Measurements from ENCODE around the gene CDT1.

CDT1 gene

DNA sequence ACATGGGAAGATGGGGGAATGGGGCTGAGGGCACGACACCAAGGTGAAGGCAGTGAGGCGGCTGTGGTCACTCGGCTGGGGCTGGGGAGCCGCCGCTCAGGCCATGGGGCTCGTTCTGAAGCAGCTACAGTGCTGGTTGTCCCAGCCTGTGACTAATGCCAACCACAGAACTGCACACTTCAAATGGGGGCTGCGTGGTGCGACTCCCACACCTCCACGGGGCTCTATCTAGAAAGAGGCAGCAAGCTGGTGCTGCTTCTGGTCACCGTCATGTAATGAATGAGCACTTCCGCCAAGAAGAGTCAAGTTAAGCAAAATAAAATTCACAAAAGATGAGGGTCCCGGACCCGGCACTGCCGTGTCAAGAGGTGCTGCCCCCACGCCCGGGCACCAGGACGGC, 33.2 kb downstream of the CDT1 start:
- DNase-seq (ENCODE audit: low spot score): no peak

DNA sequence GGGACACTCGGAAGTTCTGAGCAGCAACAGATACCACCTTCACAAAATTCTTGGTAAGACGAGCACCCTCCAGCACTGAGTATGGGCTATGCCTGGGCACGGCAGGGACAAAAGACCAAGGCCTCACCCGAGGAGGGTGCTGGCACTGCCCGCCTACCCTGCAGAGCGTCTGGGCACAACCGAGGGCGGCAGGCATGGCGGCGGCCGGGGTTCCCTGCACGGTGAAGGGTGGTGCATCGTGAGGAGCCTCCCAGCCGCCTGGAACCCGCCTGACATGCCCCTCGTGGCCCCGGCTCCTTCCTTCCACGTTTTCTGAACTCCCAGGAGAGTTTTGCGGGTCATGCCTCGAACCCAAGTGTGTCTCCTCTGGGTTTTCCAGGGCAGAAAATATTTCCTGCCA, 34.2 kb downstream of the CDT1 start:
- no peak for DNase-seq (ENCODE audit: low spot score)

DNA sequence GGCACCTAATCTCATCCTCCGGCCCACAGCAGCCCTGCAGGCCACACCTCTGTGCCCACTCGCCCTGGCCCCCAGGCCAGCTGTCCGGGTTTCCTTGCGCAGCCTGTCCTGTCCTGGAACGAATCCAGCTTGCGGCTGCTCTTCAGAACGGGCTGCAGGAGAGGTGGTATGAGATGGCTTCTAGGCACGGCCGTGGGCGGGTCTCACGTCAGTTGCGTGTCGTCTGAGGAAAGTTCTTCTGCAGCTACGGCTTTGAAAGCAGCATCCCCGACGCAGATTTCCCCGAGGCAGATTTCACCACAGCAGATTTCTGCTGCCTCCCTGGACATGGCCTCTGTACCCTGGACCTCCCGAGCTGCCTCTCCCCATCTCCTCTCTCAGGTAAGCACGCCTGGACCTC, 35.0 kb downstream of the CDT1 start:
- DNase-seq (ENCODE audit: low spot score): no peak

DNA sequence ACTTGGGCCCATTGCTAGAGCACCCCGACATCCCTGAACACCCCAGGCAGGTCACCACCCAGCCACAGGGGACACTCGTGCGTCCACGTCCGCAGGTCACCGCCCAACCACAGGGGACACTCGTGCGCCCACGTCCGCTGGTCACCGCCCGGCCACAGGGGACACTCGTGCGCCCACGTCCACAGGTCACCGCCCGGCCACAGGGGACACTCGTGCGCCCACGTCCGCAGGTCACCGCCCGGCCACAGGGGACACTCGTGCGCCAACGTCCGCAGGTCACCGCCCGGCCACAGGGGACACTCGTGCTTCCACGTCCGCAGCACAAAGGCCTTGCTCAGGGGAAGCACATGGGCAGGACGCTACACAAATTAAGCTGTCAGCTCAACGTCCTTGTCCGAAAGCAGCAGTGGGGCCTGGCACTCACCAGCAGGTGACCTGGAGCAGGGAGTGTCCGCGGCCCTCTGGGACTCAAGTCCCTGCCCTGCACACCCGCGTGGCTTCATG, 35.5 kb downstream of the CDT1 start:
- no peak for DNase-seq (ENCODE audit: low spot score)

DNA sequence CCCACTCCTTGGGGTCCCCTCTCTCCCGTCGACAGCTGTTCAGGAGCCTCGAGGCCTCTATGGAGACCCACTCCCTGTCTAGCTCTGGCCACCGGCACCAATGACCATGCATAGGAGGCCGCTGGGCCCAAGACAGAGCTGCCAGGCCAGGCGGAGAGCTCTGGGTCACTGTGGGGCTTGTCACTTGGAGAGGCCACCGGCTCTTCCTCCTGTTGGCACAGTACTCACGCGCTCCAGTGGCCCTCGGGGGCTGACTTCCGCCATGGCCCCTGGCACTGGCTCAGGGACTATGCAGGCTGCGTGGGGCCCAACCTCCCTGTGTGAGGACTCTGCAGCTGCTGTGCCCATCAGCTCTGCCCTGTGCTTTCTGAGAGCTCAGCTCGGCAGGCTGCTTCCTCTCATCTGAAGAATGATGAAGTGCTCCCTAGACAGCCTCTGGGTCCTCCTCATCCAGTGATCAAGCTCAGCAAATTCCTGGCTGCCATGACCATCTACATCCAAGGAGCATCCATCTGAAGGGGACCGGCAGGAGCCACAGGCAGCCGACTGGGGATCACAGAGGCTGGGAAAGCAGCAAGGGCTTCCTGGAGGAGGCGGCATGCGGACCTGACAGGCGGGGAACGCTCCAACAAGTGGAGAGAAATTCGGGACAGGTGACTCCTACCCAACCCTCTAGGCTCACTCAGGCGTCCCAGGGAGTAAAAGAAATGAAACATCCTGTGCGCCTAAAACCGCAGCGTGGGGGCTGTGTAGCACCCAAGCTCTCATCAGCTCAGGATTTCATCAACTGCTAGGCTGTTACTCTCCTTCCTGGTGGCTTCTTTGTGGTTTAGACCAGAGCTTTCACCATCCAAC, 36.4 kb downstream of the CDT1 start:
- no peak for DNase-seq (ENCODE audit: low spot score)

DNA sequence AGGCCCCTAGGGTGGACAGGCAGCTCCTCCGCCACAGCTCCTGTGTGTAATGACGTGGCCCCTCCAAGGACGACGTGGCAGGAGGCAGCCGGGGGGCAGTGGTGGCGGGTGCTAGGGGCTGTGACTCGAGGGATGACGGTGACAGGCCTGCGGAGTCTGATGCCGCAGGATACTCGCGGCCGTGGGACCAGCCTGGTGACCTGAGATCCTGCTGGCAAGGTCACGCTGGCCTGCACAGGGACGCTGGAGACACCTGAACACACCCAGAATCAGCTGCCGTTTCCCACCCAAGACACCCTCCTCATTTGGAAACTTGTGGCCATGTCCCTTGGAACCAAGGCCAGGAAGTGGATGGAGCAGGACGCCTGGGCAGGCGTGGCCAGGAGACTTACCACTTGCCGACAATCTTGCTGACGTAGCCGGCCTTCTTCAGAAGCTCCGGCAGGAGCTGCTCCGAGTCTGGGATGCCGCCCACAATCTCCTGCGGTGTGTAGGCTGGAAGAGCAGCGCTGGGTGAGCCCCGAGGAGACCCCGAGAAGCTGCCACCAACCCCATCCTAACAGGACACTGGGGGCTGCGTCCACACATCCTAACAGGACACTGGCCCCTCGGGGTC, 37.1 kb downstream of the CDT1 start:
- no peak for DNase-seq (ENCODE audit: low spot score)

DNA sequence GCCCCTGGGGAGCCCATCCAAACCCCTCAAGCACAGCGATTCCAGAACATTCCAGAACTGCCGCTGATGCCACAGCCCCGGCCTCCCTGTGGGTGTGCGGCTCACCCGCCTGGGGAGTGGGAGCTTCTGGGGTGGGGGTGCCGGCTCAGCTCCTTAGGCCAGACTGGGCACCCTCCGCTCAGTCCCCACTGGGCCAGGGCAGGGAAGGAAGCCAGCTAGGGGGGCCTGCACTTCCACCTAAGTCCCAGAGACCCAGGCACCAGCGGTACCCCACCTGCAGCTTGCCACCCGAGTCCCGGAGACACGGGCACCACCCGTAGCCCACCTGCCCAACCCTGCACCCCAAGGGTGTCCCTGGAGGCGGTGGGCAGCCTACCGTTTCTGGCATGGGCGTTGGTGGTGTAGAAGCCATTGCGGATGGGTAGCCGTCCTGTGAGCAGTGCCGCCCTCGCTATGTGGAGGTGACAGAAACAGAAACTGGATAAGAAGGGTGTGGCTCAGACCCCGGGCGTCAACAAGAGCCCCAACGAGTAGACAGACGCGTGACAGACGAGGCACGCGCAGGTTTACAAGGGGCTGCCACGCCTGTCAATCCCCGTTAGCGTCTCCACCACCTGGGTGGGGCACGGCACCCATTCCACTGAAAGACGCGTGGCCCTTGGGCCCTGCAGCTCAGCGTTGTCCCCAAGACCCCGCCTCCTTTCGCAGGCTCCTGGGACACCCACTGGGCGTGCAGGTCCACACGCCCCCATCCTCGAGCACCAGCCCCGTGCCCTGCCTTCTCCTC, 38.1 kb downstream of the CDT1 start:
- DNase-seq (ENCODE audit: low spot score): no peak

DNA sequence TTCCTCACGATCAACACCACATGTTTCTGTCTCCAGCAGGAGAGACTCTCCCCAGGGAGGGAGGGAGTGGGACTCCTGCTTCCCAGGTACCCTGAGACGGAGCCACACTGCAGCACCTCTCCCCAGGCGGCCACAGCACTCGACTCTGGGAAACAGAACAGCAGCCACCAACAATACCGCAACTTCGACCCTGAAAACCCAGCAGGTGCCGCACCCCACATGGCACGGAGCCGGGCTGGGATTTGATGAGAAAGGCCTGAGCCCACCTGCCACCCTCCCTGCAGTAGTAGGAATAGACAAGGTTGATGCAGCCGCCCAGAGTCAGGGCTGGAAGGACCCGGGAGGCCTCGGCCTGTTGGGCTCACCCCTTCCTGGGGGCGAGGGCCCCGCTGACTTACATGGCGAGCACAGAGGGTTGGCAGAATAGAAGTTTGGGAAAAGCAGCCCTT, 38.7 kb downstream of the CDT1 start:
- no peak for DNase-seq (ENCODE audit: low spot score)

DNA sequence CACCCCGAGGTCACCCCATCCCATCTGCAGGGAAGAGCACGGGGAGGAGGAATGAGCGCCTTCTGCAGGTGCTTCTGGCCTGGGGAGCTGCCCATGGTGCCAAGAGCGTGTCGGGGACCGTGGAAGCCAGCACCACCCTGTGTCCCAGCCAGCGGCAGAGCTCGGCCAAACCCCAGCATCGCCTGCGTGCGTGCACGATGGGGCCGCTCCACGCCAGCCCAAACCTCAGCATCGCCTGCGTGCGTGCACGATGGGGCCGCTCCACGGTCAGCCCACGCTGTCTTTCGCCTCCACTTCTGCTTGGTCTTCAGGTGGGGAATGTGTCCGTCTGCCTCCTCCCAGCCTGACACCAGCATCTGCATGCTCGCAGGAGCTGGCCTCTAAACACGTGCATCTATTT, 39.2 kb downstream of the CDT1 start:
- no peak for DNase-seq (ENCODE audit: low spot score)

DNA sequence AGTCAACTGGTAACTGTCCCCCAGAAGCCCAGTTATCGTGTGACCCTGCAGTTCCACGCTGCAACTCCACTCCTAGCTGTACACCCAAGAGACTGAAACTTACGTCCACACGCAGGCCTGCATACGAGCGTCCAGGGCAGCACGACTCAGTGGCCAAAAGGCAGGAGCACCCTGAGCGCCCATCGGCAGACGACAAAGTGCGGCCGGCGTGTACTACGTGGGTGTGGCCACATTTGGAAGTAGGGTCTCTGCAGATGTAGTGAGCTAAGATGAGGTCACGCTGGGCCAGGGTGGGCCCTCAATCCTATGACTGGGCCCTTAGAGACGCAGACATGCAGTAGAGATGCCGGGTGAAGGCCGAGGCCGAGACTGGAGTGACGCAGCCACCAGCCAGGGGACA, 39.7 kb downstream of the CDT1 start:
- no peak for DNase-seq (ENCODE audit: low spot score)

DNA sequence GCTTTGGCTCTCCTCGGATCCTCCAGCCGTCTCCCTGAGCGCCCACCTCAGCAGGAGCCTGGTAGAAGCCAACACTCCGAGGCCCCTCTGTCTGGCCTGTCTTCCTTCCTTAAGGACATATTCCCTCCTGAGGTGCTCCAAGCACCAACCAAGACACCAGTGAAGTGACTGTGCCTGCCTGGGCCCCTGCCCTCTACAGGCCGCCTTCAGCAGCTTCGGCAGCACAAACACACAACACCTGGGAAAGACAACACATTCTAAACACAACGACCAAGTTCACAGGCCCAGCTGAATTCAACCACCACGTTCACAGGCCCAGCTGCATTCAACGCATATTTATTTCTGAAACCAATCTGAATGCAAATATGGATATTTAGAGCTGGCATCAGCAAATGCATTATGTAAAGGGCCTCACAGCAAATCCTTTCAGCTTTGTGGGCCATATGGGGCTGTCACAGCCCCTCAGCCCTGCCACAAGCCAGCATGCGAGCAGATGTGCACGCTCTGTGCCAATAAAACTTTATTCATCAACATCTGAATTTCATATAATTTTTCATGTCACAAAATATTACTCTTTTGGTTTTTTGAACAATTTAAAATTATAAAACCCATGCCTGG, 40.9 kb downstream of the CDT1 start:
- no peak for DNase-seq (ENCODE audit: low spot score)

DNA sequence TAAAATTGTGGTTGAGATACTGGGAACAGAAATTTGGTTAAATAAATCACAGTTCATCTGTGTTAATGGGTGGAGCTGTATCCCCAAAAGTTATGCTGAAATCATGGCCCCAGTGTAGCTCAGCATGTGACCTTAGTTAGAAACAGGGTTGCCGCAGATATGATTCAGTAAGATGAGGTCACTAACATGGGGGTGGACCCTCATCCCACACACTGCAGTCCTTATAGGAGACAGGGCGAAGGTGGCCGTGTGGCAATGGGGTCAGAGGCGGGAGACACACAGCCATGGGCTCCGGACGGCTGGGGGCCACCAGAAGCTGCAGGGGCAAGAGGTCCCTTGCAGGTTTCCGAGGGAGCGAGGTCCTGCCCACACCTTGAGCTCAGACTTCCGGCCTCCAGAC, 42.5 kb downstream of the CDT1 start:
- no peak for DNase-seq (ENCODE audit: low spot score)

DNA sequence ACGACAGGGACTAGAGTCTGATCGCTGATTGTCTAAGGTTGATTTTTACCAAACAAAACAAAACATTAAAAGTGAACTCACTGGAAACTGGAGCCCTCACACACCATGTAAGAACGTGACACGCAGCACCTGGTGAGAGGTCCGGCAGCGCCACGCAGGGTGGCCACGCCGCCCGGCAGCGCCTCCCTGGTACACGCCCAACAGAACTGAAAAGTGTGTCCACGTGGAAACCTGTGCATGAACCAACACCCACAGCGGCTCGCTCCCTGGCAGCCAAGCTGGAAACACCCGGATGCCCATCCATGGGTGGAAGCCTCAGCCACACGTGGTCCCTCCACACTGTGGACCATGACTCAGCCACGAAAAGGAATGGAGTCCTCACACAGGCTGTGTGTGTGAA, 44.1 kb downstream of the CDT1 start:
- no peak for DNase-seq (ENCODE audit: low spot score)

DNA sequence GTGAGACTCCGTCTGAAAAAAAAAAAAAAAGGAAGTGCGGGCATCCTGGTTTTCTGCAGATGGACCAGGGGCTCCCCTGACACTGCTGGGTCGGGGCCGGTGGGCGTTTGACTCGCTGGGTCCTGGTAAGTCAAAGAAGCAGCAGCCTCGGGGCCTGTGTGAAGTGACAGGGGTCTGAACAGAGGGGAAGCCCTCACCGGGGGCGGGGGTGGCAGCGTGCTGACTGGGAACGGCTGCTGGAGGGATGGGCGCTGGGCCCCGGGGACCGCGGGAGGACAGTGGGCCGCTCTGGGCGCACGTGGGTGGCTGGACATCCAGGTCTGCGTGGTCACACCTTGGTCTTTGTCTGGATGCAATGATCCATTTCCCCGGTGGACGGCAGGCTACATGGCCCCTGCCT, 45.0 kb downstream of the CDT1 start:
- DNase-seq (ENCODE audit: low spot score): no peak

DNA sequence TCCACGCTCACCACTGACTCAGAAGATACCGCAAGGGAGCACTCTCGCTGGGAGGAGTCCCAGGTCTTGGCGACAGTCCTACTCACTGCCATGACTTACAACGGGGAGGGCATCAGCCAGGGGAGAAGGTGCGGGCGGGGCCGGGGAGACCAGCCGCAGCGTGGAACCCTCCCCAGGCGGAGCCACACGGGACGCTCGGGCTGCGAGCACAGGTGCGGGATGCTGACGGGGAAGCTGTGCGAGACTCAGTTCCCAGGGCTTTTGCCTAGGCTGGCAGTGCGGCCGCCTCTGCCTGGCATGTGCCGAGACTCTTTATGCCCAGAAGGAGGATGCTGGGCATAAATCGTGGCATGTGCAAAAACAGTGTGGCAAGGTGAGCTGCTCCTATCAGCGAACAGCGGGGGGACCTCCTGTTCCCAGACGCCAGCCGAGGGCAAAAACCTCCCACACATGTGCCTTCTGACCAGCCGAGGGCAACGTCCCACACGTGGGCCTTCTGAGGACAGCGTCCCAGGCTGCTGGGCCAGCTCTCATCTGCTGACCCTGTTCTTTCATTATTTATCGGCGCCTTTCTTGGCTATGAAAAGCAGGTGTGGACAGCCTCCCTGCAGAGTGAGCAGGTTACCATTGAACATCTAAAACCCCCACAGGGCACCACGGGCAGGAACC, 47.1 kb downstream of the CDT1 start:
- DNase-seq (ENCODE audit: low spot score): no peak

DNA sequence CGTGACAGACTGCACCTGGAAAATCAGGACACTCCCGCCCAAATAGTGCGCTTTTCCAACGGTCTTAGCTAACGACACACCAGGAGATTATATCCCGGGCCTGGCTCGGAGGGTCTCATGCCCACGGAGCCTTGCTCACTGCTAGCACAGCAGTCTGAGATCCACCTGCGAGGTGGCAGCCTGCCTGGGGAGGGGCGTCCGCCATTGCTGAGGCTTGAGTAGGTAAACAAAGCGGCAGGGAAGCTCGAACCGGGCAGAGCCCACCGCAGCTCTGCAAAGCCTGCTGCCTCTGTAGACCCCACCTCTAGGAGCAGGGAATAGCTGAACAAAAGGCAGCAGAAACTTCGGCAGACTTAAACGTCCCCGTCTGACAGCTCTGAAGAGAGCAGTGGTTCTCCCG, 48.0 kb downstream of the CDT1 start:
- DNase-seq (ENCODE audit: low spot score): no peak

DNA sequence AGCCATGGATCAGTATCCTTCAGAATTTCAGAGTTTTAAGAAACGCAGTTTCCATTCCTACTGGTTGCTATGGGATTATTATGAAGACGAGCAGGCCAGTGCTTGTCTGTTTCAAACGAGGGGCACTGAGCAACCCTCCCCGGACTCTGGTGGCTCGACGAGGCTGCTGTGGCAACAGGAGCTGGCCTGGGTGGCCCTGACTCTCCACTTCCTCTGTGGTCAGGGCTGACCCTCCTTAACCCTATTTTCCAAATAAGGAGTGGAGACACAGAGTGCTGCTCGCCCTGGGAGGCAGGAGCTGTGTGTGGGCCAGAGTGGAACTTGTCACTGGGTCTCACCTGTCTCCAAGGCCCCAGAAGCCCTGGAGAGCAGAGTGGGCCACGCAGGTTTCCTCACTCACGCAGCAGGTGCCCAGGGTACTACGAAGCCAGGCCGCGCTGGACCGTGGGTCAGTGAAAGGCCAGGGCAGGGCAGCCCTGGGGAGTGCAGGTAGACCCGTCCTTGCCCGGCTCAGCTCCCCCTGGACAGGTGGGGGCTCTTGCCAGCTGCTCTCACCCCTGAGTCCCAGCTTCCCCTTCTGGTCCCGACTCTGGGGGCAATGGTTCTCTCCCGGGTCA, 49.8 kb downstream of the CDT1 start:
- DNase-seq (ENCODE audit: low spot score): no peak

DNA sequence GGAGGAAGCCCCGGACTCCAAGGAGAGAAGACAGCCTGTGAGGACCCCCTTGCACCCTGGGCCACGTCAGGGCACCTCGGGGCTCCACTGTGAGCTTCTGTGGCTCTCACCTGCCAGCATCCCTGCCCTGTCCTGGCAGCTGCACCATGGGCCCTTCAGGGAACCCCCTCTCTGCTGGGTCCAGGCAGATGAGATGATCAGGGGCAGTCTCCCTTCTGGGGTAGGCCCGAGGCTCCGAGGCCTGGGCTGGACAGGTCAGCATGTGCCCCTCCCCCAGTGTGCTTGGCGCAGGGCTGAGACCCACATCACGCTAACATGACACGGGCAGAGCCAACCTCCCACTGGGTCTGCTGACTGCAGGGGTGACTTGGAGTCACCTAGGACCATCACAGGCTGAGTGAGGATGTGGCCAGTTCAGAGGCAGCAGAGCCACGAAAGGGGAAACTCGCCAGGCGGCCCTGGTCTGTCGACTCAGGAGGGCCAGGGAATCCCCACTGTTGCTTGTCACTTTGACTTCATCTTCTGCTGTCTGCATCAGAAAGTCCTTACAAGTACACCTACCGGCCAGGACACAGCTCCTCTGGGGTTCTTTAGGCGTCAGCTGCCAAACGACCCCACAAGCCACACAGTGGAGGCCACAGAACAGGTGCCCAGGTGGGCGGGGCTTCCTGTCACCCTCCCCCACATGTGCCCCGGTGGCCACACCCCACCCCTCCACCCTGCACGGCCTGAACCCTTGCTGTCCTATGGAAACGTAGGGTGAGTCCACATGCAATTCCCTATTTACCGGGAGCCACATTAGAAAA, 50.9 kb downstream of the CDT1 start:
- DNase-seq (ENCODE audit: low spot score): peak; percentile 7

DNA sequence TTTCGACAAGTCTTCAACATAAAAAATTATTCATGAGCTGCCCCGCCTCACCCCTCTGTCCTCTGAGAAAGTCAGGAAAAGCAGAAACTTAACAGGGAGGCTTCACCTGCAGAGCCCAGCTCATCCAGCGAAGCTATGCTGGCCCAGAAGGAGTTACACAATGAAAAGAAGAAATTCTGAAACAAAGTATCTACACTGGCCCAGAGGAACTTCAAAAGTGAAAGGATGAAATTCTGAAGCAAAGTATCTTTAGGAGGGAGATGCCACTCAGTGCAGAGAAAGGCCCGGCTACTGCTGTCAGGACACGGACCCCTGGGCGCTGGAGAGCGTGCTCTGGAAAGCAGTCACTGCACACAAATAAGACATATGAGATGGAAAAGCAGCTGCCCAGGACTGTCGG, 51.6 kb downstream of the CDT1 start:
- no peak for DNase-seq (ENCODE audit: low spot score)

DNA sequence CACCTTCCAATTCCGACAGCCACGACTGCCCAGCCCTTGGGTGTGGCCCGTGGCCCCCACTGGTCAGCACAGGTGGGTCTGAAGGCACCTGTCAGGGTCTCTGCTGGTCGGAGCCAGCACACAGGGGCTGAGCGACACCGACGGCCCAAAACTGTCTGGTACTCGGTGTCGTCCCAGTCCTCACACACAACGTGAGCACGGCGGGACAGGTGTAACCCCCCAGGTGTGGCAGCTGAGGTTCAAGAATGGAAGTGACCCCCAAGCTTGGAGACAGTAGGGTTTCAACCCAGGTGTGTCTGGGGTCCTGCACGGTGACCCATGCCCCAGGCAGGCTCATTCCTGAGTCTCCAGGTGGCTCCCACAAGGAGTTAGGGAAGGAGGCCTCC, 52.1 kb downstream of the CDT1 start:
- DNase-seq (ENCODE audit: low spot score): no peak

Measured in CD4-positive, alpha-beta T cell treated with Interleukin-2 at 100 ng/mL for 4 hours (primary cell).